ENCODE data around the gene FOXC1. TPM values are rescaled to one million over a fixed set of nuclear protein-coding genes. Genes with fewer than 3 reads are reported as not detected.

FOXC1 gene
- total and polyA plus RNA-seq, 9 donors, result 1.1 to 4.1 (median 2.4) TPM

DNA sequence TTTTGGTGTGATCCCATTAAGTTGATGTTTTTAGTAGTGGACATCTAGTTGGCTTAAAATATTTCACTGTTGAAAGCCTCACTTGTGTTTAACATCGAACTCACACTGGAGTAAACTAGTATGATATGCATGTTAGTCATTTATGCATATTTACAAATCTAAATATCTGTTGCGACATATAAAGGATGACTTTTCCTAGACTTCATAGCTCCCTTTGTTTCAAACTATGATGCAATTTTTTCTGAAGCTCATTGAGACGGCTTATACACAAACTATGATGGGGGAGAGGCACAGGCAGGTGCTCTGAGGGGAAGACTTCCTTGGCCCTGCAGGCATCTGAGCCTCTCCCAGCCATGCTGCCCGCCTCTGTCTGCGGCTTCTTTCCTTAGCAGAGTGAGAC is 11.8 kb upstream of the FOXC1 start:
- Histone ChIP-seq H3K36me3 (ENCODE audit: control insufficient read depth, insufficient read depth, low read length) (no peaks in the 10 kb centered on the region), H3K9me3 (replicated peaks; ENCODE audit: control insufficient read depth, low read depth, low read length) (no peaks in the 10 kb centered on the region), H3K27ac (ENCODE audit: low read length) (no peak overlapping the region), H3K4me1 (ENCODE audit: control insufficient read depth, insufficient read depth, low read length) (peaks cover 4% of the 10 kb centered on the region), H3K27me3 (ENCODE audit: control insufficient read depth, insufficient read depth, low read length) (peaks cover 82% of the 10 kb centered on the region), H3K4me3 (ENCODE audit: low read length) (no peak overlapping the region)
- 94% methylated on average over 2 of the region's 5 CpGs for WGBS (ENCODE audit: insufficient coverage)
- no peak for DNase-seq

DNA sequence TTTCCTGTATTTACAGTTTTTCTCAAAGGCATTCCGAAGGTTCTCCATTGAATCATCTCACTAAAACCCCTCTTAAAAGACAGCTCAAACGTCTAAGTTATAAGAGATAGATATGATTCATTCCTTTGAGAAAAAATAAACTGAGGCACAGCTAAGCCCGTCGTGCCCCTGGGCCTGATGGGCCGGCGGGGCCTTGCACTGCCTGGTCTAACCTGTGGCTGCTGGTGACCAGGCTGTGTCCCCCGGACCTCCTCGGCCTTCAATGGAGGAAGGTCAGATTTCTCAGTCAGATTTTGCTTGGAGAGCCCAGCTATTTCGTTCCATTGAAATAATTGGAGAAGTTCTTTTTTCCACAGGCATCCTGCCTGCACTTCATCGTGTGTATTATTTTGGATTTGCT is 11.3 kb upstream of the FOXC1 start:
- no peak for DNase-seq
- Histone ChIP-seq H3K27me3 (ENCODE audit: control insufficient read depth, insufficient read depth, low read length) (peaks cover 82% of the 10 kb centered on the region), H3K4me1 (ENCODE audit: control insufficient read depth, insufficient read depth, low read length) (peaks cover 4% of the 10 kb centered on the region), H3K27ac (ENCODE audit: low read length) (no peak overlapping the region), H3K9me3 (replicated peaks; ENCODE audit: control insufficient read depth, low read depth, low read length) (no peaks in the 10 kb centered on the region), H3K4me3 (ENCODE audit: low read length) (no peak overlapping the region), H3K36me3 (ENCODE audit: control insufficient read depth, insufficient read depth, low read length) (no peaks in the 10 kb centered on the region)
- WGBS (ENCODE audit: insufficient coverage), result 73% methylated on average over 5 of the region's 10 CpGs

- no peak for DNase-seq
- Histone ChIP-seq H3K36me3 (ENCODE audit: control insufficient read depth, insufficient read depth, low read length) (no peaks in the 10 kb centered on the region), H3K27me3 (ENCODE audit: control insufficient read depth, insufficient read depth, low read length) (peaks cover 82% of the 10 kb centered on the region), H3K4me3 (ENCODE audit: low read length) (no peak overlapping the region), H3K4me1 (ENCODE audit: control insufficient read depth, insufficient read depth, low read length) (peaks cover 4% of the 10 kb centered on the region), H3K27ac (ENCODE audit: low read length) (no peak overlapping the region), H3K9me3 (replicated peaks; ENCODE audit: control insufficient read depth, low read depth, low read length) (no peaks in the 10 kb centered on the region)
- 85% methylated on average over 22 of the region's 24 CpGs for WGBS (ENCODE audit: insufficient coverage)
These were observed 10.8 kb upstream of the FOXC1 start for GRCh38 chr6:1598886-1599285.

- Histone ChIP-seq H3K4me3 (ENCODE audit: low read length) (no peak overlapping the region), H3K4me1 (ENCODE audit: control insufficient read depth, insufficient read depth, low read length) (peaks cover 8% of the 10 kb centered on the region), H3K27me3 (ENCODE audit: control insufficient read depth, insufficient read depth, low read length) (peaks cover 81% of the 10 kb centered on the region), H3K36me3 (ENCODE audit: control insufficient read depth, insufficient read depth, low read length) (no peaks in the 10 kb centered on the region), H3K27ac (ENCODE audit: low read length) (no peak overlapping the region), H3K9me3 (replicated peaks; ENCODE audit: control insufficient read depth, low read depth, low read length) (no peaks in the 10 kb centered on the region)
- no peak for DNase-seq
- 81% methylated on average over 10 of the region's 10 CpGs for WGBS (ENCODE audit: insufficient coverage)
These were observed 10.2 kb upstream of the FOXC1 start for GRCh38 chr6:1599469-1599868.

GRCh38 chr6:1600063-1600763 is 9.5 kb upstream of the FOXC1 start:
- no peaks in the 10 kb centered on the region for H3K9me3 ChIP-seq (replicated peaks; ENCODE audit: control insufficient read depth, low read depth, low read length)
- no peak overlapping the region for H3K4me3 ChIP-seq (ENCODE audit: low read length)
- peak; percentile 47 for DNase-seq
- no peaks in the 10 kb centered on the region for H3K36me3 ChIP-seq (ENCODE audit: control insufficient read depth, insufficient read depth, low read length)
- peaks cover 83% of the 10 kb centered on the region for H3K27me3 ChIP-seq (ENCODE audit: control insufficient read depth, insufficient read depth, low read length)
- H3K27ac ChIP-seq (ENCODE audit: low read length), result no peak overlapping the region
- WGBS (ENCODE audit: insufficient coverage), result no CpG with 5 or more reads among the region's 3 CpGs
- H3K4me1 ChIP-seq (ENCODE audit: control insufficient read depth, insufficient read depth, low read length), result peaks cover 15% of the 10 kb centered on the region

GRCh38 chr6:1600764-1601157 is 9.0 kb upstream of the FOXC1 start:
- 78% methylated on average over 7 of the region's 15 CpGs for WGBS (ENCODE audit: insufficient coverage)
- Histone ChIP-seq H3K27ac (ENCODE audit: low read length) (no peak overlapping the region), H3K27me3 (ENCODE audit: control insufficient read depth, insufficient read depth, low read length) (peaks cover 83% of the 10 kb centered on the region), H3K36me3 (ENCODE audit: control insufficient read depth, insufficient read depth, low read length) (no peaks in the 10 kb centered on the region), H3K9me3 (replicated peaks; ENCODE audit: control insufficient read depth, low read depth, low read length) (no peaks in the 10 kb centered on the region), H3K4me1 (ENCODE audit: control insufficient read depth, insufficient read depth, low read length) (peaks cover 19% of the 10 kb centered on the region), H3K4me3 (ENCODE audit: low read length) (no peak overlapping the region)
- DNase-seq, result no peak

DNA sequence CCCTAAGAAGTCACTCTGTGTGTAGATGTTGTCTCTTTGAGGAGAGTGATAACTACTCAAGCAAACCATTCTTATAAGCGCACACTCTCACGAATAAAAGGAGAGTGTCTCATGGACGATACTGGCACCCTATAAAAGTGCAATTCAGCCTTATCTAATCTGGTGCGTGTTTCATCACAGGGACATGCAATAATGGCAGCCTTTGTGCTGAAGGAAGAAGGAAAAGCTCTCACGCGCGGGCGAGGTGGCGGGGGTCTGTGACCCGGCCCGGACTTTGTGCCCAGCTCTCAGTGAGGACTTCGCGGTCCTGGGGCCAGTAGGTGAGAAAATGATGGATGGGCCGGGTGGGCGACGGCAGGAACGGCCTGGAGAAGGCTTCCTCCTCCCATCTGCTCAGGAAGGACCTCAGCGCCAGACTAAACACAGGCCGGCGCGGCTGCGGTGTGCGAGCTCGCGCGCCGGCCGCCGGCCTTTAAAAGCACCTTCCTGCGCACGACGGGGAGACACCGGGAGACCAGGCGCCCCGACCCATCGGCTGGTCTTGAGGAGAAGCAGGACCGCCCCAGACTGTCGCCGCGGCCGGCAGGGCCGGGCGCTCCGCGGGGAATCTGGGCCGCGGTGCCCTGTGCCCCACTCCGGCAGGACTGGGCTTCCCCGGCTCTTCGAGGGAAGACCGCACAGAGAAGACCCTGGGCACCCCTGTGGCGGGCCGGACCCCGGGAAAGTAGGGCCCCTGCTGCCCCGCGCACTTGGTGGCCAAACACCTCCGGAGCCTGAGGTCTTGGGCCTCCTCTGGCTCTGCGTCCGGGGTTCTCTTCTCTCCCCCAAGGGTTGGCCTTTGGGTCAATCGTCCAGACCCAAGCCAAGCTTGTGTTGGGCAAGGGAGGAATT is 8.3 kb upstream of the FOXC1 start:
- Histone ChIP-seq H3K9me3 (replicated peaks; ENCODE audit: control insufficient read depth, low read depth, low read length) (no peaks in the 10 kb centered on the region), H3K4me3 (ENCODE audit: low read length) (no peak overlapping the region), H3K27ac (ENCODE audit: low read length) (no peak overlapping the region), H3K4me1 (ENCODE audit: control insufficient read depth, insufficient read depth, low read length) (peaks cover 16% of the 10 kb centered on the region), H3K27me3 (ENCODE audit: control insufficient read depth, insufficient read depth, low read length) (peaks cover 85% of the 10 kb centered on the region), H3K36me3 (ENCODE audit: control insufficient read depth, insufficient read depth, low read length) (no peaks in the 10 kb centered on the region)
- 29% methylated on average over 42 of the region's 60 CpGs for WGBS (ENCODE audit: insufficient coverage)
- DNase-seq, result no peak

GRCh38 chr6:1602049-1602713 is 7.5 kb upstream of the FOXC1 start:
- Histone ChIP-seq H3K36me3 (ENCODE audit: control insufficient read depth, insufficient read depth, low read length) (no peaks in the 10 kb centered on the region), H3K4me3 (ENCODE audit: low read length) (no peak overlapping the region), H3K27ac (ENCODE audit: low read length) (no peak overlapping the region), H3K4me1 (ENCODE audit: control insufficient read depth, insufficient read depth, low read length) (peaks cover 16% of the 10 kb centered on the region), H3K27me3 (ENCODE audit: control insufficient read depth, insufficient read depth, low read length) (peaks cover 89% of the 10 kb centered on the region), H3K9me3 (replicated peaks; ENCODE audit: control insufficient read depth, low read depth, low read length) (no peaks in the 10 kb centered on the region)
- 97% methylated on average over 7 of the region's 10 CpGs for WGBS (ENCODE audit: insufficient coverage)
- no peak for DNase-seq

GRCh38 chr6:1603708-1604107 is 6.0 kb upstream of the FOXC1 start:
- WGBS (ENCODE audit: insufficient coverage), result 88% methylated on average over 6 of the region's 15 CpGs
- H3K27me3 ChIP-seq (ENCODE audit: control insufficient read depth, insufficient read depth, low read length), result peaks cover 92% of the 10 kb centered on the region
- H3K9me3 ChIP-seq (replicated peaks; ENCODE audit: control insufficient read depth, low read depth, low read length), result no peaks in the 10 kb centered on the region
- DNase-seq, result no peak
- no peaks in the 10 kb centered on the region for H3K36me3 ChIP-seq (ENCODE audit: control insufficient read depth, insufficient read depth, low read length)
- H3K4me1 ChIP-seq (ENCODE audit: control insufficient read depth, insufficient read depth, low read length), result peaks cover 29% of the 10 kb centered on the region
- no peak overlapping the region for H3K4me3 ChIP-seq (ENCODE audit: low read length)
- no peak overlapping the region for H3K27ac ChIP-seq (ENCODE audit: low read length)

Measured in muscle of leg (tissue), 11 donors.